ENCODE measurements around the gene PHF2.

Gene PHF2

GRCh38 chr9:93674580-93675335 lies 98.4 kb downstream of the PHF2 start:
- TF ChIP-seq POLR2A (IDR thresholded peaks at IDR 0.05; ENCODE audit: low read length) (no peak), GATA1 (IDR thresholded peaks at IDR 0.05; ENCODE audit: low read depth, low read length) (no peak)

GRCh38 chr9:93675336-93676150 lies 99.2 kb downstream of the PHF2 start:
- TF ChIP-seq POLR2A (IDR thresholded peaks at IDR 0.05; ENCODE audit: low read length) (no peak), GATA1 (IDR thresholded peaks at IDR 0.05; ENCODE audit: low read depth, low read length) (no peak)

More at GRCh38 chr9:93674580-93675335, 98.4 kb downstream of the PHF2 start:
- DNase-seq, result no peak

GRCh38 chr9:93676310-93677047 lies 100.1 kb downstream of the PHF2 start:
- TF ChIP-seq GATA1 (IDR thresholded peaks at IDR 0.05; ENCODE audit: low read depth, low read length) (no peak), POLR2A (IDR thresholded peaks at IDR 0.05; ENCODE audit: low read length) (no peak)
- DNase-seq, result no peak

More at GRCh38 chr9:93675336-93676150, 99.2 kb downstream of the PHF2 start:
- DNase-seq, result no peak

DNA sequence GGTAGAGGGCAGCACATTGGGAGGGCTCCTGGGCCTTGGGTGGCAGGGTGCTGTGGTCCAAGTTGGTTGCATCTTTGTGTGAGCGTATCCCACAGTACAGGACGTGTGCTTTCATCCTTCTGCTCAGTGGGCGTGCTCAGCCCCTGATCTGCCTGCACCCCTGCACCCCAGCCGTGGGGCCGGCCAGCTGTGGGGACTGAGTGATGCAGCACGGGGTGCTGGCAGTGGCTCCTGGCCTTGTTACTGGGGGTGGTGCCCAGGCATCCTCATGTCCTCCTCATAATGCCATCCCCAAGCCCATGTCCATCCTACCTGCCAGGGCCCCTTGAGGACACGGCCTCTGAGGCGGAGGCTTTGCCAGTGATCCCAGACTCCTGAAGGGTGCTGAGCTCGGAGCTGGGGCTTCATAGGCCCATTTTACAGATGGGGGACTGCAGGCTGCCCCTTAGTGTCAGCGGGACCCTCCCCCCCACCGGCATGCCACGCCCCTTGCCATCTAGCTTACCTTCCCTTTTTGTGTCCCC lies 100.7 kb downstream of the PHF2 start:
- no peak for DNase-seq
- no peak for TF ChIP-seq POLR2A (IDR thresholded peaks at IDR 0.05; ENCODE audit: low read length)
- no peak for TF ChIP-seq GATA1 (IDR thresholded peaks at IDR 0.05; ENCODE audit: low read depth, low read length)

- DNase-seq, result no peak
- no peak for TF ChIP-seq POLR2A (IDR thresholded peaks at IDR 0.05; ENCODE audit: low read length)
- TF ChIP-seq GATA1 (IDR thresholded peaks at IDR 0.05; ENCODE audit: low read depth, low read length), result no peak
These were observed 101.3 kb downstream of the PHF2 start for GRCh38 chr9:93677641-93678136.

GRCh38 chr9:93678199-93679019 lies 102.0 kb downstream of the PHF2 start:
- DNase-seq, result no peak
- TF ChIP-seq GATA1 (IDR thresholded peaks at IDR 0.05; ENCODE audit: low read depth, low read length), result no peak
- TF ChIP-seq POLR2A (IDR thresholded peaks at IDR 0.05; ENCODE audit: low read length), result no peak

- no peak for TF ChIP-seq POLR2A (IDR thresholded peaks at IDR 0.05; ENCODE audit: low read length)
- no peak for DNase-seq
These were observed 103.4 kb downstream of the PHF2 start for GRCh38 chr9:93679536-93680442.

DNA sequence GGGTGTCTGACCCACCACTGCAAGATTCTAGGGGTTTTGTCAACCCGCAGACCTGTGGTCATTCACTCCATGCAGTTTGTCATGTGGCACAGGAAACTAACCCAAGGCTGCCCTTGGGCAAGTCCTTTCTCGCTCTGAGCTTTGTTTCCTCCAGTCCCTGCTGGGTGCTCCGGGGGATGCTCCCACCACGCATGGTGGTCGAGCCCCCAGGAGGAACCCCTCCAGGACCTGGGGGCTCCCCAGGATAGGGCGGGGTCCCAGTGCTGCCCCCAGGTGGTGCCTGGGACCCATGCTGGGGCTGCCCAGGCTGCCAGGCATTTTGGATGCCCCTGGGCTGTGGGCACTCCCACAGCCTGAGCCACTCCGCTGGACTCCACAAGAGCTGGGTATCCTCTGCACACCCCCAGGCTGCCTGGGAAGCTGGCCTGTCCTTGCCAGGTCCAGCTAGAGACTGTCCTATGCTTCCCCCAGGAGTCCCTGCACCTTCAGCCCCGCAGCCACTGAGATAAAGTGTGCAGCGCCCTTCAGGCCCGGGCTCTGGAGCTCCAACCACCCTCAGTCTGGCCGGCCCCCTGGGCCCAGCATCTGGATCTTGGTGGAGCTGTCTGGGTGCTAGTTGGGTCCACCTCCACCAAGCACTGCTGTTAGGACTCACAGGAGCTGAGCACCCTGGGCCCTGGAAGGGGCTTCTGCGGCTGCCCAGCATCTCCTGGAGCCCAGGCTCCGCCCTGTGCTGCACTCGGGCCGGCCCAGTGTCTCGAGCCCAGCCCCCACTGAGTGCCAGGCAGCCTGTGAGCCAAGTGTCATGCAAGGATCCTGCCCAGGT lies 104.3 kb downstream of the PHF2 start:
- no peak for DNase-seq
- TF ChIP-seq GATA1 (IDR thresholded peaks at IDR 0.05; ENCODE audit: low read depth, low read length) (no peak), POLR2A (IDR thresholded peaks at IDR 0.05; ENCODE audit: low read length) (no peak)

DNA sequence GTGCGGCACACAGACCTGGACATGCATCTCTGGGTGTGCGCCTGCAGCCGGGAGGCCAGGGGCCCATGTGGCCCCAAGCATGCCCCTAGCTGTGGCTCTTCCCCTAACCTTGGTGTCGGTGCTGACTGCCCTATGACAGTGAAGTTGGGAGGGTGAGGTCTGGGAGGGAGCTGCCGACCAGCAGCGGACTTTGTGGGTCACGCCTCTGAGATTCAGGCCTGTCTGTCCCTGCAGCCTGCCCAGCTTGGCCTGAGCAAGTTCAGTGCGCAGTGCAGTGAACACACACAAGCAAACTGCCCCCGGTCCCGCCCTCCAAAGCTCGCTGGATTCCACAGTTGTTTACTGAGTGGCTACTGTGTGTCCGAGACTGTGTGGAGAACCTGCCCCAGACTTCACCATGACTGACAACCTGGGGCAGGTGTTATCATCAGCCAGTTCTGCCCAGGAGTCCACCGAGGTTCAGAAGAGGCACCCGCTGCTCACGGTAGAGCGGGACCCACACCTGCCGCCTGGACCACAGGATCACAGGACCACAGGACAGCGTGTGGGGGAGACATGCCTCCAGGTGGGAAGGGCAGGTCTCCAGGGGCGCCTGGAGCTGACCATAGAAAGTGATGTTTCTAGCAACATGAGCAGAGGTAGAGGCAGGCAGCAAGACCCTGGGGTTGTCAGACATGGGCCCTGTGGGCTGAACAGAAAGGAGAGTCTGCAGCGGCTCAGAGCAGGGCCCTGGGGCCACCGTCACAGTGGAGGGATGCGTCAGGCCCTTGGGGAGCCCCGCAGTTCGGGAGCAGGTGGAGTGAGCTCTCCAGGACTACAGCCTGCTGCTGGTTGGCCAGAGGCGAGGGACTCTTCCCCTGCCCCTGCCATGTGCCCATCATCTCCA lies 105.1 kb downstream of the PHF2 start:
- no peak for DNase-seq
- TF ChIP-seq GATA1 (IDR thresholded peaks at IDR 0.05; ENCODE audit: low read depth, low read length), result no peak
- TF ChIP-seq POLR2A (IDR thresholded peaks at IDR 0.05; ENCODE audit: low read length), result no peak
